ENCODE results near the gene CHORDC1.
A peak's percentile ranks its signal among the peaks of the same experiment; 100 is the strongest.
"Not testable (repeated sequence)": the region's sequence is repeated elsewhere in the genome, so short reads cannot be mapped to it uniquely, and the experiment has no call there.

The CHORDC1 gene

DNA sequence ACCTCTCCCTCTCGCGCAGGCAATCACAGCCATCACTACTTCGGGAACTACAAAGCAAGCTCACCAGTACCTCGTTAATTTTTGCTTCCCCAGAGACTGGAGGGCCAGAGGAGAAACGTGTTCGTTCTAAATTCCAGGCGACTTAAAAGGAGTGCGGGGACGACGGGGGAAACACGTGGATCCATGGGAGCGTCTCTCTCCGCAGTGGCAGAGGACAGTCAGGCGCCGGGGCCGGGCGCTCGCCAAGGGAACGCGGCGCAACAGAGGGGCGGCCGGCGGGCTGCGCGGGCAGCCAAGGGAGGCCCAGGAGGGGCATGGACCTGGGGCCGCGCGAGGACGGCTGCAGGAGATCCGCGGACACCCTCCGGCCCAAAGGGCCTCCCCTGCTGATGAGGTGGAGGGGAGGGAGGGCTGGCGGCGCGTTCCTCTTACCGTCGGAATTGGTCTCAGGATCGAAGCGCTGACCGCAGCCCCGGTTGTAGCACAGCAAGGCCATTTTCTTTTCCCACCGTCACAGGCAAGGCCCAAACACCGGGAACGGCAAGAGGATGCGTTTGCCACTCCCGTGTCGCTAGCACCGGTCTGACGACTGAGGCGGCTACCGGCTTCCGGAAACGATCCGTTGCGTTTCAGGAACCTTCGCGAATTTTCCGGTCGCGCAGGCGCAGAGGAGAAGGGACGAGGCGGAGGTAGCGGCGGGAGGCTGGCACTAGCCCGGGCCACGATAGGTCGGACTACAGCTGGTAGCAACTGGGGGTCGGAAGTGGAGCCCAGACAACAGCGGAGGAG, at the start of gene CHORDC1:
Gene CHORDC1 (minus strand): TSS at position 591 of the 789 bp plus-strand sequence. CDS start 95 bp downstream, at position 496.
- peak; percentile 92 for DNase-seq (ENCODE audit: low spot score)

DNA sequence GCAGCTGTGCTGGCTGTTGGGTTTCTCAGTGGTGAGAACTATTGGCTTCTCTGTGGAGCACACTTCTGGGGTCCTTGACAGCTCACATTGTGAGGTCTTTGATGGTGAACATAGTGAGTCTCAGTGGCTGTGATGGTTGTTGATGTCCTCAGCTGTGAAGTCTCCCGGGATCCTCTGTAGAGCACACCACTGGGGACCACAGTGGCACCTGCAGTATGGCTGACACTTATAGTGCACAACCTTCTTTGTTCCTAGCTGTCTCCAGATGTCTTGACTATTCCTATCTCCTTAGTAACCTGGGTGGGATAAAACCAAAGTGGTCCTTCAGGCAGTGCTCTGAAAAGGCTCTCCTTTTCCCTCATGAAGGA, 34.3 kb upstream of the CHORDC1 start:
- DNase-seq (ENCODE audit: low spot score) = no peak

DNA sequence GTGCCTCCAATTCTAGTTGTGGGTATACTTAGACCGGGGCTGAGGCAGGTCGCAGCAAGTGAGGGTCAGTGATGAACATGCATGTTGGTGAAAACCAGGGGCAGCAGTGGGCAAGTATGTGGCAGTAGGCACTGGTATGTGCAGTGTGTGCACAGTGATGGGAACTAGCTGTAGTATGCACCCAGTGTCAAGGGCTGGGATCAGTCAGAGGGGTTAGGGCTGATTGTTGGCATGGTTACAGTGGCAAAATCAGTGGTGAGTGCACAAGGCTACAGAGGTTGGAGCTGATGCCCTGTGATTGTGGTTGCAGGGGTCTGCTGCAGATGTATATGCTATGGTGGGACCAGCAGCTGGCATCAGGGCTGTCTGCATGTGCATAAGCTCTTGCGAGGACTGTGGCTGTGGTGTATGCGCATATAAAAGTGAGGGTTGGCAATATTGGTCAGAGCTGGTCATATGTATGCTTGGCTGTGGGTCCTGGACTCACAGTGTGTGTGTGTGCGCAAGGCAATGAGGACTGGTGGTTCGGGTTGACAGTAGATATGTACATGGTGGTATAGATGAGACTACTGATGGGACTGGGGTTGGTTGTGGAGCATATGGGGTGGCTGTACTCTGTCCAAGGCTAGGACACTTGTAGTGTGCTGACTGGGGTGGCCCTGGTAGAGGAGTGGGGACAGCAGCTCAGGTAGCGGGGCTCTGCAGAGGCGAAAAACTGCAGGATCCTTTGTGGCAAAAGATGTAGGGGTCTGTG, 33.7 kb upstream of the CHORDC1 start:
- DNase-seq (ENCODE audit: low spot score) = no peak

DNA sequence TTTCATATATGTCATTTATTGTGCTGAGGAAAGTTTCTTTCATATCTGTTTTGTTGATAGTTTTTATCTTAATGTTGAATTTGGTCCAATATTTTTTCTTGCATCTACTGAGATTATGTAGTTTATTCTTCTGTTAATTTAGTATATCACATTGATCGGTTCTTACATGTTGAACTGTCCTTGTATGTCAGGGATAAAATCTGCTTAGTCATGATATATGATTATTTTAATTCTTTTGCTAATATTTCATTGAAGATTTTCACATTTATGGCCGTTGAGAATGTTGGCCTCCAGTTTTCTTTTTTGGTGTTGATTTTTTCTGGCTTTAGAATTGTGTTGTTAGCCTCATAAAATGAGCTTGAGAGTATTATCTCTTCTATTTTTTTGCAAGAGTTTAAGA, 31.2 kb upstream of the CHORDC1 start:
- DNase-seq (ENCODE audit: low spot score) = no peak

DNA sequence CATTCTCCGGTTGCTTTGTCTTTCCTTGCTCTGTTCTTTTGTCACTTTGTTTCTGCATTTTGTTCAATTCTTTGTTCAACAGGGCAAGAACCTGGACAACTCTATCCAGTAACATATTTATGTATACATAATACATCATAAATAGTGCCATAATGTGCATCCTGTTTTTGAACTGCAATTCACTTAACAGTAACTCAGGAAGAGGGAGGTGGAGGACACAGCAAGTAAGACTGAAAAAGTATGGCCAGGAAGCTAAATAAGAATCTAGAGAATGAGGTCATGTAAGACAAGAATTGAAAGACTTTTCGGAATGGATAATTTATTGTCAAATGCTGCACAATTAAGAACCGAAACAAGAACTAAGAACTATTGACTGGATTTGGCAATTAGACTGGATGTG, 29.2 kb upstream of the CHORDC1 start:
- no peak for DNase-seq (ENCODE audit: low spot score)

DNA sequence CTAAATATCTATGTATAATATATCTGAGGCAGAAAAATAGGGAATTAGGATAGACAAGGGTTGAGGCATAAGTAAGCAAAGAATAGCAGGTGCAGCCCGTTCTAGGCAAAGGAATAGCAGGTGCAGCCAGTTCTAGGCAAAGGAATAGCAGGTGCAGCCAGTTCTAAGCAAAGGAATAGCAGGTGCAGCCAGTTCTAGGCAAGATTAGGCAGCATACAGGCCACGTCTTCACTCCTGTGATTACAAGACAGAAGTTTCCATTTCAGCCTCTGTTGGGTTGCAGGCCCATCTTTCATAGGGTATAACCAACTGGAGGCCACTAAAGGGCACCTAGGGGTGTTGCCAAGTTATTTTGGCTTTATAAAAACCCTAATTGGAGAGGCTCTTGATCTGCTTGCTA, 28.8 kb upstream of the CHORDC1 start:
- DNase-seq (ENCODE audit: low spot score) = no peak

DNA sequence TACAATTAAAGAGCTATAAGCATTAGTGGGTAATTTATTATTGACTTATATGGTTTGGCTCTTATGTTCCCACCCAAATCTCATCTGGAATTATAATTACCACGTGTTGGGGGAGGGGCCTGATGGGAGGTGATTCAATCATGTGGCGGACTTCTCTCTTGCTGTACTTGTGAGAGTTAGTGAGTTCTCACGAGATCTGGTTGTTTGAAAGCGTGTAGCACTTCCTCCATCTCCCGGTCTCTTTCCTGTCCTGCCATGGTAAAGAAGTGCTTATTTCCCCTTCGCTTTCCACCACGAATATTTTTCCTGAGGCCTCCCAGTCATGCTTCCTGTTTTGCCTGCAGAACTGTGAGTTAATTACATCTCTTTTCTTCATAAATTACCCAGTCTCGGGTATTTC, 28.1 kb upstream of the CHORDC1 start:
- no peak for DNase-seq (ENCODE audit: low spot score)

DNA sequence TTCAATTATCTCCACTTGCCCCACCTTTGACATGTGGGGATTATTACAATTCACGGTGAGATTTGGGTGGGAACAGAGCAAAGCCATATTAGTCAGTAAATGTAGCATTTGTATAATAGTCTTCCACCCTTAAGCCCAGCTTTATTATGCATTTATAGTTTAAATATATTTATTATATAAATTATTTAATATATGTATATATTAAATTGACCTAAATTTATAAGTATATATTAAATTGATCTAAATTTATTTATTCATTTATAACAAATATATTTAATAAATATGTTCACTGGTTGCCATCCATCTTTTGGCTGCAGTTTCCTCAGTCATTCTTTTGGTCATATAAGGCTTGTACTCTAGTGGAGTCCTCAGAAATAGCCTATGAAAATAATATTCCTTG, 23.6 kb upstream of the CHORDC1 start:
- DNase-seq (ENCODE audit: low spot score) = no peak

DNA sequence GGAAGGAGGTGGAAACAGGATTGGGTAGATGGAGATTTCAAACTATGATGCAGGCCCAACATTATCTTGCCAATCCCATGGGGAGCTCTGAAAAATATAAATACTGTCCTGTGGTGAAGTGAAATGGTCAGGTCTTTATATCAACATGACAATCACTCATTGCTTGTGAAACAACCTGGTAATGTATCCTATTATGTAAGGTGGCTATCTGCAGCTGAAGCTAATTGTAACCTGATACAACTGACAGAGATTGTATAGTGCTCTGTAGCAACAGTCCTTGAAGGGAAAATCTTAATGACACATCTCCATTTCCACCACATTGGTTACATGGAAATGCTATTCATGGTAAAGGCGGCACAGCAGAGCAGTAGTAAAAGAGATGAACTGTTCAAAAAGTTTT, 20.7 kb upstream of the CHORDC1 start:
- DNase-seq (ENCODE audit: low spot score) = no peak

DNA sequence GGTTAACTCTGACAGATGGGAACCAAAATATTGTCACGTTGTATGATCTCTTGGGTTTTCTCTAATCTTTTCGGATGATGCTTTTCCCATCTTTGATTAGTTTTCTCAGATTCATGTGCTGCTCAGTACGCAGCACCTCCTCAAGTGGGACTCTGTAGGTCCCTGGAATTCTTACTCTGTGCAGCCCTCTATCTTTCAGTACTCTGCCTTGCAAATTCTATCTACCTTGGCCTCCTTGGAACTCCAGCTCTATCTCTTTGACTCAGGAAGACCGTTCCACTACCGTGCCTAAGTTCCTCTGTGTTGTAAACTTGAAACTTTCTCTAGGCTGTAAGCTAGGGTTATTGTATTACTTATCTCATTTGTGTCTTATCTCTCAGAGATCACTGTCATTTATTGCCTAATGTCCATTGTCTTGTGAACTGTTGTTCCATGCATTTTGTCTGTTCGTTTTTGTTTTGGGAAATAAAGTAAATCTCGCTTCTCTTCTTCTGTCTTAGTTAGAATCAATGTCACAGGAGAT, 20.1 kb upstream of the CHORDC1 start:
- no peak for DNase-seq (ENCODE audit: low spot score)

DNA sequence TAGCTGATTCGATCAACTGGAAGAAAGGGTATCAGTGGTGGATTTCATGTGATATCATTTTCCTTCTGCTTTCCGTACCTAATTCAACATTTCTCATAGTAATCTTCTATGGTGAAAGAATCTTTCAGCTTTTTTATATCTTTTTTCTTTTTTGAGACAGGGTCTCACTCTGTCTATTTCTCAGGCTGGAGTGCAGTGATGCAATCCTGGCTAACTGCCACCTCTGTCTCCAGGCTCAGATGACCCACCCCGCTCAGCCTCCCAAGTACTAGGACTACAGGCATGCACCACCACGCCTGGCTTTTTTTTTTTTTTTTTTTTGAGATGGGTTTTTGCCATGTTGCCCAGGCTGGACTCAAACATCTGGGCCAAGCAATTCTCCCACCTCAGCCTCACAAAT, 18.6 kb upstream of the CHORDC1 start:
- no peak for DNase-seq (ENCODE audit: low spot score)

DNA sequence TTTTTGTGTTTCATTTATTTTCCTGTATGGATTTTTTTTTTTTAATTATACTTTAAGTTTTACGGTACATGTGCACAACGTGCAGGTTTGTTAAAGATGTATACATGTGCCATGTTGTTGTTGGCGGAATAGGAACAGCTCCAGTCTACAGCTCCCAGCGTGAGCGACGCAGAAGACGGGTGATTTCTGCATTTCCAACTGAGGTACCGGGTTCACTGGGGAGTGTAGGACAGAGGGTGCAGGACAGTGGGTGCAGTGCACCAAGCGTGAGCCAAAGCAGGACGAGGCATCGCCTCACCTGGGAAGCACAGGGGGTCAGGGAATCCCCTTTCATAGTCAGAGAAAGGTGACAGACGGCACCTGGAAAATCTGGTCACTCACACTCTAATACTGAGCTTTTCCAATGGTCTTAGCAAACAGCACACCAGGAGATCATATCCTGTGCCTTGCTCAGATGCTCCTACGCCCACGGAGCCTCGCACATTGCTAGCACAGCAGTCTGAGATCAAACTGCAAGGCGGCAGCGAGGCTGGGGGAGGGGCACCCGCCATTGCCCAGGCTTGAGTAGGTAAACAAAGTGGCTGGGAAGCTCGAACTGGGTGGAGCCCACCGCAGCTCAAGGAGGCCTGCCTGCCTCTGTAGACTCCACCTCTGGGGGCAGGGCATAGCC, 17.3 kb upstream of the CHORDC1 start:
- not testable (repeated sequence) for DNase-seq (ENCODE audit: low spot score)

DNA sequence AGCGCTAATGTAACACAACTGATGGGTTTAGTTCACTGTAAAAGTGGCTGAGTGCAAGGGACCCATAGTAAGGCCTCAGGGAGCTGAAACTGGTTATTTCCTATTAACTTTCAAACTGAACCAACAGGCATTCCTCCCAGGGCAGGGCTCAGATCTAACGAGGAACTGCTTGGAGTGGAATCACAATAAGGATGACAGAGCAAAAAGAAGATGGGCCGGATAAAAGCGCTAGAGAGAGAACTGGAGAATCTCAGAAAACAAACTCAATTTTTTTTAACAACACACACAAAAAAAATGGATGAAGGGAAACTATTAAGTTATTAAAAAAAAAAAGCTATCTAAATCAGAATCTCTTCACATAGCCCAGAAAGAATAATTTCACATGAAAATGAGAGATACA, 14.2 kb upstream of the CHORDC1 start:
- no peak for DNase-seq (ENCODE audit: low spot score)

DNA sequence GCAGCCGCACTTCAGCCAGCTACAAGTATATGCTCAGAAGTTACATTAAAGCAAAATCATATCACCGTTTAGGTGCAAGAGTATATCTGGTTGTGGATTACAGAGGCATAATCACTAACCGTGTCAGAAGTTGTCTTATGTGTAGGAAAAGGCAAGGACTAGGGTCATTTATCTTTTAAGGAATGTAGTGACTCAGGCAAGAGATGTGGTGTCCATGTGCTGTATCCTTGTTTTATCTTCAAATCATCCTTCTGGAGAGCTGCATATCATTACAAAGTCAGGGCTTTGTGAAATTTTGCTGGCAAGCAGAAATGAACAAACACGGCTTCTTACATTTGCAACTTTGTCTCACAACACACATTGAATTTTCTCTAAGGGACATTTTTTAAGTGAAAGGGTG, 12.7 kb upstream of the CHORDC1 start:
- no peak for DNase-seq (ENCODE audit: low spot score)

DNA sequence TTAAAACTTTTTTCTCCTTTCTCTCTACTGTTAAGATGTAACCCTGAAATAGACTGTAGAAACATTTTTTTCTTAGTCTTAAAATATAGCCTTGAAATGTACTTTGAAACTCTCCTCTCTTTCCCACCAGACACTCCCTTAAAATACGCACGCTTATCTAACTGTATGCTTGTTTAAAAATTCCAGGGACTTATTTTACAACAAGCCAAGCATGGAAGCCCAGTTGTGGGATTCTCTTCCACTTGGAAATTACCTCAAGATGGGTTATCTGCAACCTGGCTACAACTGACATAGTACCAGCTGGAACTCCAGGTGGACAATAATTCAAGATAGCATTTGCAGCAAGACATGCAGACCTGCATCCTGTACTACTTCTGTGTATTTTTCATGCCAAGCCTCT, 12.1 kb upstream of the CHORDC1 start:
- no peak for DNase-seq (ENCODE audit: low spot score)

DNA sequence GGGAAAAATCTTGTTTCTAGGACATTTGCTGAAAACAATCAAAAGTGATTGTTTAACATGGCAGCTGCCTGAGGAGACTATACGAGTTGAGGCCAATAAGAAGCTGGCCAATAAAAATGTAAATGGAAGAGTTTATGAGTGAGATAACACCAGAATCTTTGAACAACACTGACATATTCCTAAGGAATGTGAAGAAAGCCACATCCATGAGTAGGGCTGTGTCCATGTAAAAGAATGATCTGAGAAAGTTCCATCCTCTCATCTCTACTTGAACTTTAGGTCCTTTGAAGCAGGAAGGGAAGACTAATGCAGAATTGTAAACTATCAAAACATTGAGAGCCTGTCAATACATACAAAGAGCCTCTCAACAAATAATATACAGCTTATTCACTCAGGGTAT, 6.9 kb upstream of the CHORDC1 start:
- no peak for DNase-seq (ENCODE audit: low spot score)

DNA sequence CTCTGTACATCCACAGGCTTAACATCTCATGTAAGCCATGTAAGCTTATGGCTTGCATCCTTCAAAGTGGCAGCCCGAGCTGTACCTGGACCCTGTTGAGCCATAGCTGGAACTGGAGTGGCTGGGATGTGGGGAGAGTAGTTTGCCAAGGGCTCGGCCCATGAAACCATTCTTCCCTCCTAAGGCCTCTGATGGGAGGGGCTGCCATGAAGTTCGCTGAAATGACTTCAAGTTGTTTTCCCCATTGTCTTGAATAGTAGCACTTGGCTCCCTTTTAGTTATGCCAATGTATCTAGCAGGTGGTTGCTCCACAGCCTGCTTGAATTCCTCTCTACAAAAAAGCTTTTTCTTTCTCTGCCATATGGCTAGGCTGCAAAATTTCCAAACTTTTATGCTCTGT, 5.2 kb upstream of the CHORDC1 start:
- DNase-seq (ENCODE audit: low spot score) = no peak

DNA sequence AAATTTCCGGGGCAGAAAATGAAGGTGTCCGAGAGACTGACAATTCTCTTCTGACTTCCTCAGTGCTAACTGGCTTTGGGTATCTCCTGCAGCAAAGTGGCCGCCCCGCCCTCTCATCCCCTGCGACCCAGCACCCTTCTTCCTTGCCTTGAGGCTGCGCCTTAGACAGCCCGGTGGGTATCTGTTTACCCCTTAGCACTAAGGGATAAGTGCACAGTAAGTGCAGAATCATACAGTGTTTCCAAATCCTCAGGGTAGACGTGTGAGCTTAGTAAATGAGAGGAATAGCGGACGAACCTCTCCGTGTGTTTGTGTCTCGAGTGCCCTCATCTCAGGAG, 368 bp upstream of the CHORDC1 start:
- no peak for DNase-seq (ENCODE audit: low spot score)

DNA sequence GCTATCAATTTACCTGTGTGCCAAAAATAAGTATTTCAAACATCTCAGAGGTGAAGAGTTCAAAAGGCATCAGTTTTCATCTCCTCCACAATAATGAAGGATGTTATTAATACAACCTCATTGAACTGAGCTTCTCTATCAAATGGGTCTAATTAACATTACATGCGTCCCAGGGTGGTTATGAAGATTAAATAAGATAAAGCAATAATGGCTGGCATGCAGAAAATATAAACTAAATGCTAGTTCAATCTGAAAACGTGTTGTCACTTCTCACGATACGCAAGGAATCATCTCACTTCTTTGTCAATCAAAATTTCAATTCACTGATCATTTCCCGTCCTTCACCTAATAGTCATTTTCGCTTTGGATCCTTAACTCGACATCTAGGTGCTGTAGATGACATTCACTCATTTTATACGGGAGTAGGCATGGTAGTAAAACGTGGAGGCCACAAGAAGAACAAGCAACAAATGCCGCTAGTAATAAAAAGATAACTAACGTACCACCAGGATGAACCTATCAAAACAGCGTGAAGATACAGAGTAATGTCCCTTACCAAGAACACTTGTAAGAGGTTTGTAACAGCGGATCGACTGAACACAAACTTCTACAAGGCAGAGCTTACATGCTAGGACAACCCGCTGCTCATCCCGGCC, 918 bp downstream of the CHORDC1 start:
- DNase-seq (ENCODE audit: low spot score) = no peak

DNA sequence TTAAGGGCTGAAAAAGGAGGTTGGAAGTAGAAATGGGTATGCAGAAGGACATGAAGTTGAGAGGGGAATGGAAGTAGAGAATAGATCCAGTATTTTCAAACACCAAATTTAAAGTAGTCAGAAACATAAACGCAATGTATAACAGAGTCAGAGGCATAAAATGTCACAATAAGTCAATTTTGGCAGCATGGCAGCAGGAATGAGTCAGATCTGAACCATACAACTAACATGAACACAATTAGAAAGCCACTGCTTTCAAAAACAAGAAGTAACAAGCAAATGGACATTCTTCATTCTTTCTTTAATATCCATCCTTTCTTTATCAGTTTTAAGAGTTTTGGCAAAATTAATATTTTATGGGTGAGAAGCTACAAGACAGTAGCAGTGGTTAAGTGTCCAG, 2.5 kb downstream of the CHORDC1 start:
- DNase-seq (ENCODE audit: low spot score) = no peak

DNA sequence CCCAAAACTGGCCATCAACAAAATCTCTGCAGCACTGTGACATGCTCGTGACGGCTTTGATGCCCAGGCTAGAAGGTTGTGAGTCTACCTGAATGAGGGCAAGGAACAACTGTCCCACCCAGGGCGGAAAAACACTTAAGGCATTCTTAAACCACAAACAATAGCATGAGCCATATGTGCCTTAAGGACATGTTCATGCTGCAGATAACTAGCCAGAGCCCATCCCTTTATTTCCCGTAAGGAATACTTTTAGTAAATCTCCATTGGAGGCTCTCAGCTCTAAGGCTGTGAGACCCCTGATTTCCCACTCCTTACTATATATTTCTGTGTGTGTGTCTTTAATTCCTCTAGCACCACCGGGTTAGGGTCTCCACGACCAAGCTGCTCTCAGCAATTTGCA, 3.4 kb downstream of the CHORDC1 start:
- DNase-seq (ENCODE audit: low spot score) = no peak

DNA sequence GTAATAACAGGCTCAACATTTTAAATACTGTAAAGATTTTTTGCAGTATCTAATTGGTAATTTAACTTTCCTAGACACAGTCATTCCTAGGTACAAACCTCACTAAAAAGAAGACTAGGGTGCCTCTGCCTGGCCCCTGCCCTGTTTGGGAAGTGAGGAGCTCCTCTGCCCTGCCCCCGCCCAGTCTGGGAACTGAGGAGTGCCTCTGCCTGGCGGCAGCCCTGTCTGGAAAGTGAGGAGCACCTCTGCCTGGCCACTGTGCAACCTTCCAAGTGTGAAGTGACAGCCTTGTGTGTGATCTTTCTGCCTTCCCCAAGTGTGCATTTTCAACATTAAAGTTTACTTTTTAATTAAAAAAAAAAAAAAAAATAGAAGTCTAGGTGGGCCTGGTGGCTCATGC, 4.2 kb downstream of the CHORDC1 start:
- no peak for DNase-seq (ENCODE audit: low spot score)

DNA sequence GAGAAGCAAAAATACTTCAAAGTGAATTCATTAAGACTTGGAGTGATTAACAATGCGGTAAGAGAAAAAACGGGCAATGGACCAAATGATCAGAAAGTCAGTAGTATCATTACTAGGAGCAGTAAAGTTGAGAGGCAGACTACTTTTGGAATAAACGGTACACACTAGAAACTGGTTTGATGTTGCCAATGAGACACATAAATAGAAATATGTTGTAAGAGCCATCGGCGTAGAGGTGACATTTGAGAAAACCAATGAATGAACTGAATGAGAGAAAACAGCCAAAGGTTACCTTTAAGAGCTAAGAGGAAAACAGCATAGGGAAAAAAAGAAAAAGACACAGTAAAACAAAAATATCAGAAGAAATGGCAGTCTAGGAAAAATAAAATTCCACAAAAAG, 6.2 kb downstream of the CHORDC1 start:
- no peak for DNase-seq (ENCODE audit: low spot score)

Measured in CD4-positive, alpha-beta T cell treated with Interleukin-15 for 4 hours (primary cell).